ENCODE measurements around the gene KHDC4. TPM values are rescaled to one million over a fixed set of nuclear protein-coding genes. Genes with fewer than 3 reads are reported as not detected.

KHDC4 gene
- total and polyA plus RNA-seq, 7 donors: 6.6 to 67.6 (median 33.5) TPM

- peak; percentile 36 to 50 for TF ChIP-seq POLR2A (IDR thresholded peaks at IDR 0.05)
- TF ChIP-seq, protein P1, sequence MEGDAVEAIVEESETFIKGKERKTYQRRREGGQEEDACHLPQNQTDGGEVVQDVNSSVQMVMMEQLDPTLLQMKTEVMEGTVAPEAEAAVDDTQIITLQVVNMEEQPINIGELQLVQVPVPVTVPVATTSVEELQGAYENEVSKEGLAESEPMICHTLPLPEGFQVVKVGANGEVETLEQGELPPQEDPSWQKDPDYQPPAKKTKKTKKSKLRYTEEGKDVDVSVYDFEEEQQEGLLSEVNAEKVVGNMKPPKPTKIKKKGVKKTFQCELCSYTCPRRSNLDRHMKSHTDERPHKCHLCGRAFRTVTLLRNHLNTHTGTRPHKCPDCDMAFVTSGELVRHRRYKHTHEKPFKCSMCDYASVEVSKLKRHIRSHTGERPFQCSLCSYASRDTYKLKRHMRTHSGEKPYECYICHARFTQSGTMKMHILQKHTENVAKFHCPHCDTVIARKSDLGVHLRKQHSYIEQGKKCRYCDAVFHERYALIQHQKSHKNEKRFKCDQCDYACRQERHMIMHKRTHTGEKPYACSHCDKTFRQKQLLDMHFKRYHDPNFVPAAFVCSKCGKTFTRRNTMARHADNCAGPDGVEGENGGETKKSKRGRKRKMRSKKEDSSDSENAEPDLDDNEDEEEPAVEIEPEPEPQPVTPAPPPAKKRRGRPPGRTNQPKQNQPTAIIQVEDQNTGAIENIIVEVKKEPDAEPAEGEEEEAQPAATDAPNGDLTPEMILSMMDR (IDR thresholded peaks at IDR 0.05): peak in 3 of 4 experiments; percentile 18 to 31 (median 18)
- TF ChIP-seq POLR2AphosphoS5 (IDR thresholded peaks at IDR 0.05): peak; percentile 87 to 92 (median 88)
- no peak for TF ChIP-seq EP300 (IDR thresholded peaks at IDR 0.05)
- intact Hi-C loops (cut with DNase I): loop anchor here (2.0 kb wide), 2 partner anchors 23 to 55 kb away; partner anchors contain the start of genes GON4L and KHDC4
- Histone ChIP-seq H3K27ac (peak within 1 kb of the TSS; percentile 91 to 96 (median 92)), H3K36me3 (peaks cover 25 to 72% (median 44%) of the 10 kb centered on the region in 4 donors), H3K9me3 (no peaks in the 10 kb centered on the region), H3K27me3 (no peaks in the 10 kb centered on the region), H3K4me3 (peak within 1 kb of the TSS; percentile 67 to 88 (median 79)), H3K4me1 (peaks cover 0 to 22% (median 18%) of the 10 kb centered on the region in 4 donors)
- DNase-seq: peak; percentile 95
- WGBS, 2 donors: 5 to 6% methylated on average over 34 of the region's 34 CpGs
Observed at GRCh38 chr1:155911156-155912055, 22.8 kb downstream of the KHDC4 start, which contains the start of gene RIT1. Gene RIT1, minus strand, starts transcription at chr1:155911349. Its CDS starts 588 bp downstream, at chr1:155910761.

GRCh38 chr1:155910621-155911121 is 23.5 kb downstream of the KHDC4 start:
- intact Hi-C loops (cut with DNase I): loop anchor here (2.0 kb wide), 2 partner anchors 24 to 54 kb away; partner anchors contain the start of genes GON4L and KHDC4
- DNase-seq: peak; percentile 69
- no peaks in the 10 kb centered on the region for H3K9me3 ChIP-seq
- peak overlapping the region; percentile 67 to 88 (median 79) for H3K4me3 ChIP-seq
- peak overlapping the region; percentile 91 to 96 (median 92) for H3K27ac ChIP-seq
- WGBS, 2 donors: 2 to 6% methylated on average over 11 of the region's 11 CpGs
- TF ChIP-seq POLR2AphosphoS5 (IDR thresholded peaks at IDR 0.05) (no peak), POLR2A (IDR thresholded peaks at IDR 0.05) (no peak), EP300 (IDR thresholded peaks at IDR 0.05) (no peak)
- TF ChIP-seq, protein P1 (IDR thresholded peaks at IDR 0.05): no peak
- peaks cover 0 to 22% (median 18%) of the 10 kb centered on the region in 4 donors for H3K4me1 ChIP-seq
- H3K36me3 ChIP-seq: peaks cover 17 to 72% (median 44%) of the 10 kb centered on the region in 4 donors
- no peaks in the 10 kb centered on the region for H3K27me3 ChIP-seq

DNA sequence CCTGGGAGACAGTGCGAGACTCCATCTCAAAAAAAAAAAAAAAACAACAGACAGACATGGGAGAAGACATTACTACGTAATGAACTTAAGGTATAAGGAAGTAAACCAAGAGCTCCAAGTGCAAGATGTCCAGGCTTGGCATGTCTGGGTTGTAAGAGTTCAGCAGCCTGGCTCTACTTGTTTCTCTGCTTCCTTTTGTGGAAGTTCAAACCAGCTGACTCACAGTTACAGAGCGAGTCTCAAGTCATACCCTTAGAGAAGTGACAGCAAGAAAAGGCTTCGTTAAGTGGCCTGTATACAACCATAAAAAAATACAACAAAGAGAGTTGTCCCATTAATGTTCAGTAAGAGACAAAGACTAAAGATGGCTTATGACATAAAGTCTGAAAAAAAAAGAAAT is 24.3 kb downstream of the KHDC4 start:
- intact Hi-C loops (cut with DNase I): loop anchor here (2.0 kb wide), 2 partner anchors 25 to 53 kb away; partner anchors contain the start of genes GON4L and KHDC4
- H3K27ac ChIP-seq: peak overlapping the region; percentile 91 to 96 (median 92)
- no peaks in the 10 kb centered on the region for H3K9me3 ChIP-seq
- TF ChIP-seq, protein P1 (IDR thresholded peaks at IDR 0.05): no peak
- TF ChIP-seq POLR2A (IDR thresholded peaks at IDR 0.05): no peak
- TF ChIP-seq POLR2AphosphoS5 (IDR thresholded peaks at IDR 0.05): peak in 1 of 4 donors; percentile 7
- no peak for TF ChIP-seq EP300 (IDR thresholded peaks at IDR 0.05)
- peaks cover 0 to 22% (median 18%) of the 10 kb centered on the region in 4 donors for H3K4me1 ChIP-seq
- WGBS, 2 donors: 58 to 82% methylated on average over 4 of the region's 4 CpGs
- peak overlapping the region; percentile 67 to 88 (median 79) for H3K4me3 ChIP-seq
- no peak for DNase-seq
- H3K36me3 ChIP-seq: peaks cover 11 to 72% (median 44%) of the 10 kb centered on the region in 4 donors
- H3K27me3 ChIP-seq: no peaks in the 10 kb centered on the region

DNA sequence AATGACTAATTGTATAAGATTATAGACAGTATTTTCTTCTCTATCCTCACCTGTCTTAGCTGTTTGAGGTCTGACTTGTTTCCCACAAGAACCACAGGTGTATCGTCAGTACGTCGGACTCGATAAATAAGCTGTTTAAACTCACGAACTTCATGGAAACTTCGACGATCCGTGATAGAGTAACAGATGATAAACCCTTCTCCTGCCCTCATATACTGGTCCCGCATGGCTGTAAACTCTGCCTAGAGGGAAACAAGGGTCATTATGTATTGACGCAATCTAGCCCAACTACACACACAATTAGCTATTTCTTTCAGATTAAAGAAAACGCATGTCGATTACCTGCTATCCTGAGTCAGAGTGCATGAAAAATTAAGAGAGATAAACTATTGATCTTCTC is 30.0 kb downstream of the KHDC4 start:
- DNase-seq: no peak
- intact Hi-C loops (cut with DNase I): no loop called here

More for the DNA sequence above, 30.0 kb downstream of the KHDC4 start:
- peaks cover 26 to 97% (median 77%) of the 10 kb centered on the region in 4 donors for H3K36me3 ChIP-seq
- TF ChIP-seq POLR2A (IDR thresholded peaks at IDR 0.05) (no peak), EP300 (IDR thresholded peaks at IDR 0.05) (no peak), POLR2AphosphoS5 (IDR thresholded peaks at IDR 0.05) (no peak)
- TF ChIP-seq, protein P1 (IDR thresholded peaks at IDR 0.05): no peak
- WGBS, 2 donors: 95 to 96% methylated on average over 12 of the region's 12 CpGs
- H3K27me3 ChIP-seq: no peaks in the 10 kb centered on the region
- no peak overlapping the region for H3K4me3 ChIP-seq
- H3K27ac ChIP-seq: no peak overlapping the region
- no peaks in the 10 kb centered on the region for H3K9me3 ChIP-seq
- peaks cover 0 to 5% (median 2%) of the 10 kb centered on the region in 4 donors for H3K4me1 ChIP-seq
